ENCODE measurements around the gene CALHM5.

CALHM5 gene

GRCh38 chr6:116522896-116523295 lies 11.5 kb downstream of the CALHM5 start:
- no peak for TF ChIP-seq REST (IDR thresholded peaks at IDR 0.05; ENCODE audit: insufficient read depth in 1 of 2, low read depth in 2 of 2, low read length in 2 of 2)
- TF ChIP-seq SIN3A (IDR thresholded peaks at IDR 0.05; ENCODE audit: borderline replicate concordance, insufficient read depth, low read length): no peak
- TF ChIP-seq FOXP2 (optimal IDR thresholded peaks at IDR 0.05; ENCODE audit: borderline replicate concordance, extremely low read depth, extremely low read length, insufficient read depth): no peak

- TF ChIP-seq SIN3A (IDR thresholded peaks at IDR 0.05; ENCODE audit: borderline replicate concordance, insufficient read depth, low read length) (no peak), TAF1 (IDR thresholded peaks at IDR 0.05; ENCODE audit: borderline replicate concordance, insufficient read depth, low read length) (no peak), FOXP2 (optimal IDR thresholded peaks at IDR 0.05; ENCODE audit: borderline replicate concordance, extremely low read depth, extremely low read length, insufficient read depth) (no peak), POLR2AphosphoS5 (IDR thresholded peaks at IDR 0.05; ENCODE audit: low read depth, low read length) (no peak), REST (IDR thresholded peaks at IDR 0.05; ENCODE audit: insufficient read depth in 1 of 2, low read depth in 2 of 2, low read length in 2 of 2) (no peak)
These were observed 12.8 kb downstream of the CALHM5 start for GRCh38 chr6:116524236-116524635.

DNA sequence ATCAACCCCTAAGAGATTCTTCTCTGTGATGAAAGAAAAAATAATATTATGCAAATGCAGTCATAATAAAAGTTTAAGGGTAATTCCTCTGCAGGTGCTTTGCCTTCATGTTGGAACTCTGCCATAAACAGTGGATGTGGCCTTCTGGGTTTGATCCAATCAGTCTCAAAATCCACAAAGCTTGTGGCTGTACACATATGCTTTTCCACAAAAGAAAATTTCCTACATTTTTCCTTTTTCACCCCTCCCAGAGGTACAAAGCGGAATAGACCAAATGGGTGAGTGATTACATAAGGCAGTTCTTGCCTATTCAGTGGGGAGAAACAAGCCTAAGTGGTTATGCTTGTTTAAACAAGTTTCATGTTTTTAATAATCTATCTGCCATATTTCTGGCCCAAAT lies 16.7 kb downstream of the CALHM5 start:
- no peak for TF ChIP-seq SIN3A (IDR thresholded peaks at IDR 0.05; ENCODE audit: borderline replicate concordance, insufficient read depth, low read length)
- TF ChIP-seq REST (IDR thresholded peaks at IDR 0.05; ENCODE audit: insufficient read depth in 1 of 2, low read depth in 2 of 2, low read length in 2 of 2): no peak
- no peak for TF ChIP-seq TAF1 (IDR thresholded peaks at IDR 0.05; ENCODE audit: borderline replicate concordance, insufficient read depth, low read length)
- no peak for TF ChIP-seq POLR2AphosphoS5 (IDR thresholded peaks at IDR 0.05; ENCODE audit: low read depth, low read length)
- no peak for TF ChIP-seq FOXP2 (optimal IDR thresholded peaks at IDR 0.05; ENCODE audit: borderline replicate concordance, extremely low read depth, extremely low read length, insufficient read depth)

- TF ChIP-seq SIN3A (IDR thresholded peaks at IDR 0.05; ENCODE audit: borderline replicate concordance, insufficient read depth, low read length): no peak
- TF ChIP-seq REST (IDR thresholded peaks at IDR 0.05; ENCODE audit: insufficient read depth in 1 of 2, low read depth in 2 of 2, low read length in 2 of 2): no peak
- no peak for TF ChIP-seq FOXP2 (optimal IDR thresholded peaks at IDR 0.05; ENCODE audit: borderline replicate concordance, extremely low read depth, extremely low read length, insufficient read depth)
- no peak for TF ChIP-seq POLR2AphosphoS5 (IDR thresholded peaks at IDR 0.05; ENCODE audit: low read depth, low read length)
- no peak for TF ChIP-seq TAF1 (IDR thresholded peaks at IDR 0.05; ENCODE audit: borderline replicate concordance, insufficient read depth, low read length)
These were observed 17.3 kb downstream of the CALHM5 start for GRCh38 chr6:116528780-116529179.

All from PFSK-1 (cell line).